Esophagus muscularis mucosa (tissue), 4 donors: Measurements from ENCODE around the gene TMEM60. TPM values are rescaled to one million over a fixed set of nuclear protein-coding genes. Genes with fewer than 3 reads are reported as not detected.

Experiments used
- DNase-seq: peaks from one replicate; pipeline ENCODE4 v3.0.0-alpha.2; 2017; ENCODE audit errors: extremely low spot score
- H3K27ac ChIP-seq, 4 donors: fragments of 200-600 bp; sonication (generic); replicated peaks in 1 of 4; 1 replicate in 3 of 4; 2 replicates in 1 of 4; pipeline ENCODE4 v1.5.1; 2016 to 2019; ENCODE audit warnings: mild to moderate bottlenecking in 1 of 4
- H3K27me3 ChIP-seq, 4 donors: fragments of 200-600 bp; sonication (generic); one replicate each; pipeline versions ENCODE4 v1.5.1 to v1.6.0; 2016 to 2019
- H3K36me3 ChIP-seq, 4 donors: fragments of 200-600 bp; sonication (generic); one replicate each; pipeline ENCODE4 v1.5.1; 2016 to 2019
- H3K4me1 ChIP-seq, 4 donors: fragments of 200-600 bp; sonication (generic); one replicate each; pipeline ENCODE4 v1.5.1; 2016 to 2019
- H3K4me3 ChIP-seq, 4 donors: fragments of 200-600 bp; sonication (generic); 1 replicate in 2 of 4; 2 replicates in 2 of 4; pipeline ENCODE4 v1.5.1; 2016 to 2019; ENCODE audit warnings: mild to moderate bottlenecking in 4 of 4, moderate library complexity in 1 of 4
- H3K9me3 ChIP-seq, 4 donors: fragments of 200-600 bp; sonication (generic); 1 replicate in 3 of 4; 2 replicates in 1 of 4; pipeline ENCODE4 v1.5.1; 2016 to 2019
- EP300 ChIP-seq: sonication (generic); formaldehyde crosslinking; IDR thresholded peaks from one replicate; pipeline ENCODE4 v1.6.1; 2017; ENCODE audit warnings: antibody characterized with exemption
- POLR2A ChIP-seq: fragments of 450-650 bp; IDR thresholded peaks from one replicate; pipeline ENCODE4 v1.6.1; 2017; ENCODE audit warnings: antibody characterized with exemption, moderate library complexity, mild to moderate bottlenecking, low read depth
- POLR2AphosphoS5 ChIP-seq, 2 donors: sonication (generic); formaldehyde crosslinking; IDR thresholded peaks; one replicate each; pipeline ENCODE4 v1.6.1; 2017; ENCODE audit warnings: antibody characterized with exemption in 2 of 2
- WGBS: methylation state at CpG from one replicate; pipeline ENCODE4 v1.1.5; 2018; 5-methylcytosine and 5-hydroxymethylcytosine counted together
- intact Hi-C: fragments of 100-400 bp; cut with DNase I; formaldehyde crosslinking; loops from one replicate; pipeline ENCODE4 v1.15.1; 2023
- total RNA-seq, 4 donors: library from RNA; depleted of rRNA; stranded (reverse); fragments of >200 nt; gene quantifications; one replicate each; pipeline versions ENCODE4 v1.1.0 to v1.2.1, GENCODE V29; 2016
- TF ChIP-seq, protein P1 (sequence below), 3 experiments: fragments of 200-600 bp in 2 of 3; fragments of 450-650 bp in 1 of 3; sonication (generic) in 2 of 3; IDR thresholded peaks; one replicate each; pipeline ENCODE4 v1.5.1; 2017 to 2019; ENCODE audit warnings: antibody characterized with exemption in 3 of 3, mild to moderate bottlenecking in 2 of 3, moderate library complexity in 1 of 3

The TMEM60 gene
- total RNA-seq, 4 donors from 2014 or later = 9.6 to 15.9 (median 12.7) TPM

DNA sequence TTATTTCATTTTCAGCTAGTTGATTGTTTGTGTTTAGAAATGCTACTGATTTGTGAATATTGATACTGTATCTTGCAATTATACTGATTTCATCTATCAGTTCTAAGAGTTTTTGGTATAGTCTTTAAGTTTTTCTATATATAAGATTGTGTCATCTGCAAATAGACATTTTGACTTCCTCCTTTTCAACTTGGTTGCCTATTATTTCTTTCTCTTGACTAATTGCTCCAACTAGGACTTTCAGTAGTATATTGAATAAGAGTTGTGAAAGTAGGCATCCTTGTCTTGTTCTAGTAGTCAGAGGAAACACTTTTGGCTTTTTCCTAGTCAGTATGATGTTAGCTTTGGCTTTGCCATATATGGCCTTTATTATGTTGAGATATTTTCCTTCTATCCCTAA is 20.8 kb upstream of the TMEM60 start:
- Histone ChIP-seq H3K36me3 (peaks cover 0 to 17% (median 3%) of the 10 kb centered on the region in 4 donors), H3K9me3 (peaks cover 0 to 41% (median 25%) of the 10 kb centered on the region in 4 donors), H3K4me1 (no peaks in the 10 kb centered on the region), H3K27ac (no peak overlapping the region), H3K27me3 (no peaks in the 10 kb centered on the region), H3K4me3 (no peak overlapping the region)
- DNase-seq = no peak
- TF ChIP-seq, protein P1, sequence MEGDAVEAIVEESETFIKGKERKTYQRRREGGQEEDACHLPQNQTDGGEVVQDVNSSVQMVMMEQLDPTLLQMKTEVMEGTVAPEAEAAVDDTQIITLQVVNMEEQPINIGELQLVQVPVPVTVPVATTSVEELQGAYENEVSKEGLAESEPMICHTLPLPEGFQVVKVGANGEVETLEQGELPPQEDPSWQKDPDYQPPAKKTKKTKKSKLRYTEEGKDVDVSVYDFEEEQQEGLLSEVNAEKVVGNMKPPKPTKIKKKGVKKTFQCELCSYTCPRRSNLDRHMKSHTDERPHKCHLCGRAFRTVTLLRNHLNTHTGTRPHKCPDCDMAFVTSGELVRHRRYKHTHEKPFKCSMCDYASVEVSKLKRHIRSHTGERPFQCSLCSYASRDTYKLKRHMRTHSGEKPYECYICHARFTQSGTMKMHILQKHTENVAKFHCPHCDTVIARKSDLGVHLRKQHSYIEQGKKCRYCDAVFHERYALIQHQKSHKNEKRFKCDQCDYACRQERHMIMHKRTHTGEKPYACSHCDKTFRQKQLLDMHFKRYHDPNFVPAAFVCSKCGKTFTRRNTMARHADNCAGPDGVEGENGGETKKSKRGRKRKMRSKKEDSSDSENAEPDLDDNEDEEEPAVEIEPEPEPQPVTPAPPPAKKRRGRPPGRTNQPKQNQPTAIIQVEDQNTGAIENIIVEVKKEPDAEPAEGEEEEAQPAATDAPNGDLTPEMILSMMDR (IDR thresholded peaks at IDR 0.05) = no peak
- TF ChIP-seq EP300 (no peak), POLR2AphosphoS5 (IDR thresholded peaks at IDR 0.05) (no peak), POLR2A (no peak)
- intact Hi-C loops = no loop called here

DNA sequence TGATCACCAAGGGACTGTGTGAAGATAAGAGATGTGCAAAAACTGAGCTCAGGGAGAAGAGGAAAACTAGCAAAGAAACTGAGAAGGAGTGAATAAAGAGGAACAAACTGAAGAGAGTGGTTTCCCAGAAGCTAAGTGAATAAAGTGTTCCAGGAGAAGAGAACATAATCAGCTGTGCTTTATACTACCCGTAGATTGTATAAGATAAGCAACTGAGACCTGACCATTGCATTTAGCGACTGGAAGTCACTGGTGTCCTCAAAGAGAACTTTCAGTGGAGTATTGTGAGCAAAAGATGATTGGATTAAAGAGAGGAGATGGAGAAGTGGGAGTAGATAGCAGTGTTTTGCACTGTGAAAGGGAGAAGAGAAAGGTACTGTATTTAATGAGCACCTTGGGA is 14.9 kb upstream of the TMEM60 start:
- no peak for TF ChIP-seq POLR2A
- TF ChIP-seq, protein P1 (IDR thresholded peaks at IDR 0.05) = no peak
- no peak for TF ChIP-seq EP300
- no peak for TF ChIP-seq POLR2AphosphoS5 (IDR thresholded peaks at IDR 0.05)
- intact Hi-C loops = no loop called here
- Histone ChIP-seq H3K27ac (no peak overlapping the region), H3K9me3 (peaks cover 0 to 5% (median 0%) of the 10 kb centered on the region in 4 donors), H3K36me3 (peaks cover 0 to 10% (median 3%) of the 10 kb centered on the region in 4 donors), H3K4me1 (peaks cover 0 to 13% (median 0%) of the 10 kb centered on the region in 4 donors), H3K27me3 (no peaks in the 10 kb centered on the region), H3K4me3 (no peak overlapping the region)
- DNase-seq = no peak
- WGBS = 83% methylated on average over 2 of the region's 2 CpGs

- H3K9me3 ChIP-seq = peaks cover 0 to 12% (median 4%) of the 10 kb centered on the region in 4 donors
- 50% methylated on average over 1 of the region's 1 CpG for WGBS
- intact Hi-C loops = no loop called here
- H3K4me1 ChIP-seq = peaks cover 0 to 13% (median 0%) of the 10 kb centered on the region in 4 donors
- H3K36me3 ChIP-seq = peaks cover 0 to 6% (median 2%) of the 10 kb centered on the region in 4 donors
- TF ChIP-seq, protein P1 (IDR thresholded peaks at IDR 0.05) = no peak
- no peak for TF ChIP-seq POLR2AphosphoS5 (IDR thresholded peaks at IDR 0.05)
- no peak for DNase-seq
- H3K27me3 ChIP-seq = no peaks in the 10 kb centered on the region
- no peak overlapping the region for H3K27ac ChIP-seq
- H3K4me3 ChIP-seq = no peak overlapping the region
Measured at GRCh38 chr7:77812290-77812685, 14.1 kb upstream of the TMEM60 start.

- TF ChIP-seq, protein P1 (IDR thresholded peaks at IDR 0.05) = no peak
- TF ChIP-seq EP300 (no peak), POLR2AphosphoS5 (IDR thresholded peaks at IDR 0.05) (no peak), POLR2A (no peak)
- H3K4me1 ChIP-seq = peaks cover 0 to 13% (median 0%) of the 10 kb centered on the region in 4 donors
- no peak overlapping the region for H3K4me3 ChIP-seq
- H3K36me3 ChIP-seq = peaks cover 0 to 4% (median 0%) of the 10 kb centered on the region in 4 donors
- no peak overlapping the region for H3K27ac ChIP-seq
- WGBS = 82% methylated on average over 2 of the region's 2 CpGs
- H3K27me3 ChIP-seq = no peaks in the 10 kb centered on the region
- intact Hi-C loops = no loop called here
- DNase-seq = no peak
- peaks cover 0 to 18% (median 8%) of the 10 kb centered on the region in 4 donors for H3K9me3 ChIP-seq
Measured at GRCh38 chr7:77811516-77812289, 13.5 kb upstream of the TMEM60 start.
